ENCODE data around the gene GGT5.

GRCh38 chr22:24285245-24285644 lies 40.4 kb upstream of the GGT5 start:
- TF ChIP-seq POLR2AphosphoS5 (IDR thresholded peaks at IDR 0.05; ENCODE audit: insufficient read depth in 1 of 2, low read depth in 1 of 2) (no peak), CTCF (IDR thresholded peaks at IDR 0.05) (no peak), POLR2A (IDR thresholded peaks at IDR 0.05) (no peak)

Data from vagina (tissue), 2 donors.